ENCODE measurements around the gene SEL1L3.

The SEL1L3 gene

GRCh38 chr4:25767877-25768725 lies 94.7 kb downstream of the SEL1L3 start:
- Histone ChIP-seq H3K4me2 (ENCODE audit: insufficient read depth, low read length) (no peak overlapping the region), H2AFZ (ENCODE audit: low read depth, low read length) (no peak overlapping the region), H3K79me2 (ENCODE audit: insufficient read depth, low read length) (no peaks in the 10 kb centered on the region), H4K20me1 (ENCODE audit: insufficient read depth, low read length) (no peaks in the 10 kb centered on the region), H3K4me3 (ENCODE audit: low read depth in 1 of 2, low read length in 2 of 2) (no peak overlapping the region), H3K4me1 (ENCODE audit: insufficient read depth, low read length) (no peaks in the 10 kb centered on the region), H3K9ac (ENCODE audit: low read depth, low read length) (no peak overlapping the region), H3K27ac (ENCODE audit: low read length) (no peak overlapping the region), H3K27me3 (ENCODE audit: insufficient read depth, low read length, poor library complexity) (no peaks in the 10 kb centered on the region), H3K9me3 (ENCODE audit: insufficient read depth, low read length, severe bottlenecking) (no peaks in the 10 kb centered on the region), H3K36me3 (ENCODE audit: insufficient read depth, low read length) (no peaks in the 10 kb centered on the region)
- TF ChIP-seq EZH2 (IDR thresholded peaks at IDR 0.05; ENCODE audit: borderline replicate concordance, low read depth, low read length, severe bottlenecking) = no peak
- TF ChIP-seq CTCF (IDR thresholded peaks at IDR 0.05; ENCODE audit: borderline replicate concordance, extremely low read depth, low read length, poor library complexity, severe bottlenecking) = peak; percentile 75
- peak; percentile 72; the same call in 2 of the 3 replicates for ATAC-seq (ENCODE audit: insufficient read depth, low read depth)
- peak; percentile 44 for DNase-seq

GRCh38 chr4:25760518-25761157 lies 102.2 kb downstream of the SEL1L3 start:
- H3K9ac ChIP-seq (ENCODE audit: low read depth, low read length) = no peak overlapping the region
- TF ChIP-seq EZH2 (IDR thresholded peaks at IDR 0.05; ENCODE audit: borderline replicate concordance, low read depth, low read length, severe bottlenecking) (no peak), CTCF (IDR thresholded peaks at IDR 0.05; ENCODE audit: borderline replicate concordance, extremely low read depth, low read length, poor library complexity, severe bottlenecking) (no peak)
- H3K27ac ChIP-seq (ENCODE audit: low read length) = no peak overlapping the region
- H4K20me1 ChIP-seq (ENCODE audit: insufficient read depth, low read length) = no peaks in the 10 kb centered on the region
- H3K79me2 ChIP-seq (ENCODE audit: insufficient read depth, low read length) = no peaks in the 10 kb centered on the region
- H3K4me2 ChIP-seq (ENCODE audit: insufficient read depth, low read length) = no peak overlapping the region
- no peak overlapping the region for H2AFZ ChIP-seq (ENCODE audit: low read depth, low read length)
- no peaks in the 10 kb centered on the region for H3K27me3 ChIP-seq (ENCODE audit: insufficient read depth, low read length, poor library complexity)
- H3K4me1 ChIP-seq (ENCODE audit: insufficient read depth, low read length) = no peaks in the 10 kb centered on the region
- no peak for DNase-seq
- ATAC-seq (ENCODE audit: insufficient read depth, low read depth) = no peak
- H3K36me3 ChIP-seq (ENCODE audit: insufficient read depth, low read length) = no peaks in the 10 kb centered on the region
- no peaks in the 10 kb centered on the region for H3K9me3 ChIP-seq (ENCODE audit: insufficient read depth, low read length, severe bottlenecking)
- no peak overlapping the region for H3K4me3 ChIP-seq (ENCODE audit: low read depth in 1 of 2, low read length in 2 of 2)

GRCh38 chr4:25760048-25760447 lies 102.7 kb downstream of the SEL1L3 start:
- no peak overlapping the region for H2AFZ ChIP-seq (ENCODE audit: low read depth, low read length)
- no peak overlapping the region for H3K27ac ChIP-seq (ENCODE audit: low read length)
- H3K36me3 ChIP-seq (ENCODE audit: insufficient read depth, low read length) = no peaks in the 10 kb centered on the region
- H3K9me3 ChIP-seq (ENCODE audit: insufficient read depth, low read length, severe bottlenecking) = no peaks in the 10 kb centered on the region
- TF ChIP-seq CTCF (IDR thresholded peaks at IDR 0.05; ENCODE audit: borderline replicate concordance, extremely low read depth, low read length, poor library complexity, severe bottlenecking) = no peak
- no peak for TF ChIP-seq EZH2 (IDR thresholded peaks at IDR 0.05; ENCODE audit: borderline replicate concordance, low read depth, low read length, severe bottlenecking)
- DNase-seq (no peak), ATAC-seq (ENCODE audit: insufficient read depth, low read depth) (no peak)
- no peaks in the 10 kb centered on the region for H3K79me2 ChIP-seq (ENCODE audit: insufficient read depth, low read length)
- H4K20me1 ChIP-seq (ENCODE audit: insufficient read depth, low read length) = no peaks in the 10 kb centered on the region
- no peak overlapping the region for H3K4me3 ChIP-seq (ENCODE audit: low read depth in 1 of 2, low read length in 2 of 2)
- no peaks in the 10 kb centered on the region for H3K4me1 ChIP-seq (ENCODE audit: insufficient read depth, low read length)
- no peak overlapping the region for H3K9ac ChIP-seq (ENCODE audit: low read depth, low read length)
- no peak overlapping the region for H3K4me2 ChIP-seq (ENCODE audit: insufficient read depth, low read length)
- H3K27me3 ChIP-seq (ENCODE audit: insufficient read depth, low read length, poor library complexity) = no peaks in the 10 kb centered on the region
